Activated CD8-positive, alpha-beta memory T cell treated with anti-CD3 and anti-CD28 coated beads, Interleukin-2, amount 10 ng/mL, durations not matched to agents 7 days and 5 days (primary cell): ENCODE measurements around the gene CERK. TPM values are rescaled to one million over a fixed set of nuclear protein-coding genes. Genes with fewer than 3 reads are reported as not detected.

Experiments
- ATAC-seq: fragments of 150-1000 bp; cut with Tn5 transposase; one replicate; pipeline ENCODE4 v1.10.0; 2021; ENCODE audit warnings: moderate library complexity
- CTCF ChIA-PET: fragments of 350-600 bp; sonication (Branson Sonifier 250); formaldehyde crosslinking; loops from one replicate; lab custom pipeline; 2021; ENCODE audit warnings: antibody characterized with exemption; lab: Charles Lee
- DNase-seq: peaks from one replicate; pipeline ENCODE4 v3.0.0-alpha.2; 2020
- H3K27ac Mint-ChIP-seq: one replicate; pipeline ENCODE4 v1.8.0; 2021; ENCODE audit warnings: mild to moderate bottlenecking, mixed read lengths
- H3K27me3 Mint-ChIP-seq: one replicate; pipeline ENCODE4 v1.8.0; 2021; ENCODE audit warnings: mixed read lengths
- H3K36me3 Mint-ChIP-seq: one replicate; pipeline ENCODE4 v1.8.0; 2021; ENCODE audit warnings: mild to moderate bottlenecking, mixed read lengths
- H3K4me1 Mint-ChIP-seq: one replicate; pipeline ENCODE4 v1.8.0; 2021; ENCODE audit warnings: mixed read lengths
- H3K4me3 Mint-ChIP-seq: one replicate; pipeline ENCODE4 v1.8.0; 2021; ENCODE audit warnings: mild to moderate bottlenecking, moderate library complexity, mixed read lengths
- H3K9me3 Mint-ChIP-seq: one replicate; pipeline ENCODE4 v1.8.0; 2022; ENCODE audit warnings: low read depth, mixed read lengths
- total RNA-seq, 2 experiments: library from RNA; stranded (reverse); gene quantifications; one replicate each; pipeline ENCODE4 v1.2.3, GENCODE V29; 2021

Gene CERK
- total RNA-seq, 2 experiments from 2014 or later = 53.3 to 59.7 TPM

DNA sequence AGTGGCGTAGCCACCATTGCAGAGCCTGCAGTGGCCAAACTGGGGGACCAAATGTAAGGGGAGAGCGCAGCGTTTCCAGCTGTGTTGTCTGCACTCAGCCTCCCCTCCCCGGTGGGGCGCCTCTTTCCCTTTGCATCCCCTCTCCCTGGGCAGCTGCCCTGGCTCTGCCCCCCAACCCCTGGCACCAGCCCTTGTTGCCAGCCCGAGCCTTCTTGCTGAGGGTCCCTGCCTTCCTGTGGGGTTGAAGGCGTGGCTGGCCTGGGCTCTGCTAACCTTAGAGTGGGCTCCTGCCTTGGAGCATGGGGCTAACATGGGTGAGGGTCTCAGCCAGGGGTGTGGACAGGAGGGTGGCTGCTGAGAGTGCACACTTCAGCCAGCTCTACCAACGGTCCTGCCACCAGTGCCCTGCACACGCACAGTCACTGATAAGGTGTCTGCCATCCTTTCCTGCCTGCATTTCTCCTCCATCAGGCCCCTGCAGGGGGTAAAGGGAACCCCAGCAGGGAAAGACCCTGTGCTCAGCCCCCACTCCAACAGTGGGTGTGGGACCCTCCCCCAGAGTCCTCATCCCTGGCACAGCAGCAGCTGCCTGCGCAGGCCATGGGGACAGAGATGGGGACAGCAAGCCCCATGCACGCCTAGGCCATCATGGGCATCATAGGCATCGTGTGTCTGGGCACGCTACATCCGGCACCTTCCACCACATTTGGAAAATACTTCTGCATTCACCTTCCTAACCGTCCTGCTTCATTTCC is 43.5 kb downstream of the CERK start:
- Mint-ChIP-seq H3K4me3 (no peak overlapping the region), H3K27ac (no peak overlapping the region), H3K36me3 (peaks cover 25% of the 10 kb centered on the region), H3K27me3 (no peaks in the 10 kb centered on the region), H3K9me3 (no peaks in the 10 kb centered on the region), H3K4me1 (no peaks in the 10 kb centered on the region)
- CTCF ChIA-PET = no interaction called here
- ATAC-seq (no peak), DNase-seq (no peak)

DNA sequence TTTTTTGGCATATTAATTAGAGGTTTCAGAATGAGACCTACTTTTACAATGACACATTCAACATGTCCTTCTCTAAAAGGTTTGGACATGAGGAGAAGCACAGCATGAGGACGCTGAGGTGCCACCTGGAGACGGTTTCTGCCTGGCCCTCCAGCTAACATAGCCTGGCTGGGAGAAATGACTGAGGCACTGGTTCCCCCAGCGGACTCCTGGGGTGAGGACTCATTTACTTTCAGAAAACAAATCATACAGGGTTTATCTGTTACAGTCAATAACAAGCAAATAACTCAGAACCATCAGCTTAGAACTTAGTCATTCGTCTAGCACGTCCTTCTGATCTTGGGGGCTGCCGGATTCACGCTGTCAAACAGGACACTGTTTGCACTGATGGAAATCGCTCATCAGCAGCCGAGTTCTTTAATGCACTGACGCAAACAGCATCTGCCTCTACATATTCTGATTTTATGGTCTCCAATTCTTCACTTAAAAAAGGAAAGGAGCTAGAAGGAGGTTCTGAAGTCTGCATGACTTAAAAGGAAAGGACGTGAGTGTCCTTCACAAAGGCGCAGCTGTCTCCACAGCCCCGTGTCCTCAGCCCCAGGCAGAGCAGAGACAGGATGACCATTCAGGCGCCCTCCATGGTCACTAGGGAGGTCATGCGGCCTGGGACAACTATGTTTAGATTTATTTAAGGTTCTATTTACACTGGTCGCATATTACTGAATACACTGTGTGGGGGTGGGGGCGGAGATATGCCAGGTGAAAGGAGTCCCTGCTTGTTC is 44.2 kb downstream of the CERK start:
- Mint-ChIP-seq H3K9me3 (no peaks in the 10 kb centered on the region), H3K36me3 (peaks cover 20% of the 10 kb centered on the region), H3K4me1 (no peaks in the 10 kb centered on the region), H3K4me3 (no peak overlapping the region), H3K27ac (no peak overlapping the region), H3K27me3 (no peaks in the 10 kb centered on the region)
- ATAC-seq (no peak), DNase-seq (no peak)
- CTCF ChIA-PET = no interaction called here

DNA sequence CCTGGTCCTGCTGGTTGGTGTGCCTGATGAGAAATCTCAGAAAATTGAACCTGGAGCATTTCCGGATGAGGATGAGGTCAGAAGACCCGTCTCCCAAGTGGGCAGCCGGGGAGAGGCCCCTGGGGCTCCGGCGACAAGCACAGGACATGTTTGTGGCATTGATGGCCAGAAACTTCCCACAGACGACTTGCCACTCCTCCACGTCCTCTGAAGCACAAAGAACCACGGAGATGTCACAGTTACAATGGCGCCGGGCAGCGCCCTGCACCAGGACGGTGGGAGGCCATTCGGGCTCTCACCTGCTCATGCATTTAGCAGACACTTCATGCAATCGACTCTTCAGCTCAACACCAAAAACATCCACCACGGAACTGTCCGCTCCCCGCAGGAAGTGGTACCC is 46.5 kb downstream of the CERK start:
- CTCF ChIA-PET = no interaction called here
- Mint-ChIP-seq H3K27me3 (no peaks in the 10 kb centered on the region), H3K27ac (no peak overlapping the region), H3K36me3 (peaks cover 25% of the 10 kb centered on the region), H3K4me3 (no peak overlapping the region), H3K9me3 (no peaks in the 10 kb centered on the region), H3K4me1 (no peaks in the 10 kb centered on the region)
- no peak for DNase-seq
- no peak for ATAC-seq

DNA sequence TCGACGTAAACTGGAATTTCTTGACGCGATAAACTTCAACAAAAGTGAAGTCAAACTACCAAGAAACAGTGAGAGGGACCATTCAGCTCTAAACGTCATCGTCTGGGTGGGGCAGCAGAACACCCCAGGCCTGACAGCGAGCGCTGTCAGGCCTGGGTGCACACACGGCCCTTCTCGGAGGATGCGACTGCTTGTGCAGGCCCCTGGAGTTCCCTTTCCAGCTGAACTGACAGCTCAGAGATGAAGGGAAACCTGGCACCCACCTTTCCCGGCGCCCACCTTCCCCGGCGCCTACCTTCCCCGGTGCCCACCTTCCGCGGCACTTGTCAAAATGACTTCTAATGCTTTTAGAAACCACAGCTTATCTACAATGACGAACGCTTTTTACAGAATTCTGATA is 47.9 kb downstream of the CERK start:
- no peaks in the 10 kb centered on the region for H3K9me3 Mint-ChIP-seq
- H3K4me3 Mint-ChIP-seq = no peak overlapping the region

DNA sequence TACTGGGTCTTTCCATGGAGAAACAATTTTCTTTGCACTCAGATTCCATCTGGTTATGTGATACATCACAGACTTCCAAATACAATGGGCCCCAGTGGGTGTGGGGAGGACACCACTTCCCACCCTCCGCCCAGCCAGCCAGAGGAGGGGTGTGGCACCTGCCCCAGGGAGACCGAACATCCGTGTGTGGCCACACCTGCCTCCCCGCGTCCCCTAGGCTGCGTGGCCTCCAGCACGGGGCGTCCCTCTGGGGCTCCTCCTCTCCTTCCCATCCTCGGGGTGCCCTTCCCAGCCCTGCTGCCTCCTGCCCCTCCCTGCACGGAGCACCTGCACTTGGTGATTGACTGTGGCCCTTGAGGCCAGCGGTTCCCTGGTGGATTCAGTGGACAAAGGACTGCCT is 49.1 kb downstream of the CERK start:
- ATAC-seq (no peak), DNase-seq (no peak)
- Mint-ChIP-seq H3K4me3 (no peak overlapping the region), H3K27ac (no peak overlapping the region), H3K36me3 (peaks cover 29% of the 10 kb centered on the region), H3K4me1 (peaks cover 4% of the 10 kb centered on the region), H3K27me3 (no peaks in the 10 kb centered on the region), H3K9me3 (no peaks in the 10 kb centered on the region)
- CTCF ChIA-PET = no interaction called here

More for the DNA sequence above, 47.9 kb downstream of the CERK start:
- ATAC-seq (no peak), DNase-seq (no peak)
- CTCF ChIA-PET = interaction anchor here (1.0 kb wide), 1 partner anchor 69 kb away, joined by 3 read pairs; no protein-coding TSS in a partner anchor
- Mint-ChIP-seq H3K36me3 (peaks cover 32% of the 10 kb centered on the region), H3K4me1 (peaks cover 4% of the 10 kb centered on the region), H3K27ac (no peak overlapping the region), H3K27me3 (no peaks in the 10 kb centered on the region)

DNA sequence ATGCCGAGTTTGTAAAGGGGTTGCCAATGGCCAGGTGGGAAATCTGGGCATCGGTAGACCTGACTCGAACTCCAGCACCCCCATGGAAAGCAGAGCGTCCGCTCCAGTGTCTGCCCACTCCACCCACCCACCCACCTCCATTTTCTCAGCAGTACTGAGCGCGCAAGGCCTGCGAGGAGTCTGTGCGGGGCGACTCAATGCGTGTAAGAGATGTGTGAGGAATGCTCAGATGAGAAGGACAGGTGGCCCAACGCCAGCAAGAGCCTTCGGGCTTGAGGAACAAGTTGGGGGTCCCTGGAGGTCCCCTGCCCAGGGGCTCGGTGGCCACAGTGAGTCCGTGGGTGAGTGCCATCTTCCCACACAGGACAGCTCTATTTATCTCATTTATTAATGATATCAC is 50.6 kb downstream of the CERK start:
- CTCF ChIA-PET = no interaction called here

DNA sequence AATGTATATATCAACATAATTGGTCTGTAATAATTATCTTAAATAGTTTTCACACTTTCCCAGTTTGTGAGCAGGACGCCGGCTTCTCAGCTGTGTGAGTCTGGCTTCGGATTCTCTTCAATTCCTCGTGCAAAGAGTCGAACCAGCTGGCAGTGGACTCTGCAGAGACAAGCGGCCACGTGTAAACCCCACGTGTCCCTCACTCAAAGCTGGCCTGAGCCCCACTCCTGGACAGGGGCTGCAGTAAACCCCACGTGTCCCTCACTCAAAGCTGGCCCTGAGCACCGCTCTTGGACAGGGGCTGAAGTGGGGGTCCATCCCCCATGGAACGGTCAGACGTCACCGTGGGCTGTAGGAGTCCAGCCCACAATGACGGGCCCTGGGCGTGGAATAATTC is 51.0 kb downstream of the CERK start:
- H3K4me3 Mint-ChIP-seq = no peak overlapping the region
- DNase-seq (no peak), ATAC-seq (no peak)
- H3K27ac Mint-ChIP-seq = no peak overlapping the region
- H3K27me3 Mint-ChIP-seq = no peaks in the 10 kb centered on the region
- peaks cover 4% of the 10 kb centered on the region for H3K4me1 Mint-ChIP-seq
- H3K9me3 Mint-ChIP-seq = no peaks in the 10 kb centered on the region
- peaks cover 29% of the 10 kb centered on the region for H3K36me3 Mint-ChIP-seq
- CTCF ChIA-PET = no interaction called here

More for the DNA sequence above, 50.6 kb downstream of the CERK start:
- no peak overlapping the region for H3K4me3 Mint-ChIP-seq
- H3K27me3 Mint-ChIP-seq = no peaks in the 10 kb centered on the region
- peaks cover 4% of the 10 kb centered on the region for H3K4me1 Mint-ChIP-seq
- H3K9me3 Mint-ChIP-seq = no peaks in the 10 kb centered on the region
- no peak for ATAC-seq
- H3K36me3 Mint-ChIP-seq = peaks cover 29% of the 10 kb centered on the region
- DNase-seq = no peak
- no peak overlapping the region for H3K27ac Mint-ChIP-seq

DNA sequence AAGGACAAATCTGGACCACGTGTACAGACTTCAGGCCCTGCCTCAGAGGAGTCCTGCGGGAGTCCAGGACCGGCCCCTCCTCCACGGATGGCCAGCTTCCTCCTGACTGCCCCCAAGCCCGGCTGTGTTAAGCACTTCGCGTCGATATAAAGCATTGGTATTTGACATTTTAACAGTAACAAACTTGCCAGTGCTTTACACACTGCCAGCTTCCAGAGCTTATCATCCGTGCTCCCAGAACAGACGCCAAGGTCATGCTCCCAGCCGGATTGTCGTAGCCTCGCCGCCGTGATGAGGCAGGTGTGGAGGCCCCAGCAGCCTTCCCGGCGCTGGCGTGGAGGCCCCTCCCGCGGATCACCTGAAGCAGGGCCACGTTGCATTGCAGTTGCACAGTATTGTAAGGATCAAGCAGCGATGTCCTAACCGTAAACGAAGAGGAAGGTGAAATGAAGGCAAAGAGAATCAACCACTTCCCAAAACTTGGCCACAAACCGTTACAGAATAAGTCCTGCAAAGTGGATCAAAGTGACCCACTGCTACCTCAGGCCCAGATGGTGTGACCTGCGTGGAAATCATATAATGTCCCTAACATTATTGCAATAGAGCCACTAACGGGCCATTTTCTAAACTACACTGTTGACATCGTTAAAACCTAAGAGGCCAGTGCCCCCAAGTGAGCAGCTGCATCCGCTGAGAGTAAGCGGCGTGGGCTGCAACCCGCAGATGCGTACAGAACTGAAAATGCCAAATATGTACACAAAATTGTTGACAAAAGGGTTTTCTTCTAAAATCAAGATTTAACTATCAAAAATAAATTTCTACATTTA is 51.6 kb downstream of the CERK start:
- no peak for ATAC-seq
- Mint-ChIP-seq H3K27me3 (no peaks in the 10 kb centered on the region), H3K36me3 (peaks cover 25% of the 10 kb centered on the region), H3K4me3 (no peak overlapping the region), H3K27ac (no peak overlapping the region), H3K9me3 (no peaks in the 10 kb centered on the region), H3K4me1 (peaks cover 4% of the 10 kb centered on the region)
- no peak for DNase-seq
- CTCF ChIA-PET = no interaction called here

DNA sequence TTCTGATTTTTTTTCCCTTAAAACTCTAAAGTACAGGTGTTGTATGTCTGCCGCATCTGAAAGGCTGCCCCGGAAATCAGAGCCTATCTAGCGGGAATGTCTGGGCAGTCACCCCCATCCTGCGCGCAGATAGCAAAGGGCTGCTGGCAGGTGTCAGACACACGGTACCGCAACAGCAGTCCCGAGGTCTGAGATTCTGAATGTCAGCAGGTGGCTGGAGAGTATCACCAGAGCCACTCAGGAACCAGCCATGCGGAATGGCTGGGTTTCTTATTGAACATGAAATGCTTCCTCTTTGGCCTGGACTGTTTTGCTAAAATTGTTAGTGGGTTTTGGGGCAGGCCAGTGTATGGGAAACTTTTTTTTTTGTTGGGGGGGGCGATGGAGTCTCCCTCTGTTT is 53.3 kb downstream of the CERK start:
- H3K27me3 Mint-ChIP-seq = no peaks in the 10 kb centered on the region
- CTCF ChIA-PET = interaction anchor here (1.5 kb wide), 1 partner anchor 121 kb away, joined by 3 read pairs; no protein-coding TSS in a partner anchor
- H3K27ac Mint-ChIP-seq = no peak overlapping the region
- DNase-seq (no peak), ATAC-seq (no peak)
- no peaks in the 10 kb centered on the region for H3K9me3 Mint-ChIP-seq
- H3K36me3 Mint-ChIP-seq = peaks cover 17% of the 10 kb centered on the region
- peaks cover 4% of the 10 kb centered on the region for H3K4me1 Mint-ChIP-seq
- no peak overlapping the region for H3K4me3 Mint-ChIP-seq

DNA sequence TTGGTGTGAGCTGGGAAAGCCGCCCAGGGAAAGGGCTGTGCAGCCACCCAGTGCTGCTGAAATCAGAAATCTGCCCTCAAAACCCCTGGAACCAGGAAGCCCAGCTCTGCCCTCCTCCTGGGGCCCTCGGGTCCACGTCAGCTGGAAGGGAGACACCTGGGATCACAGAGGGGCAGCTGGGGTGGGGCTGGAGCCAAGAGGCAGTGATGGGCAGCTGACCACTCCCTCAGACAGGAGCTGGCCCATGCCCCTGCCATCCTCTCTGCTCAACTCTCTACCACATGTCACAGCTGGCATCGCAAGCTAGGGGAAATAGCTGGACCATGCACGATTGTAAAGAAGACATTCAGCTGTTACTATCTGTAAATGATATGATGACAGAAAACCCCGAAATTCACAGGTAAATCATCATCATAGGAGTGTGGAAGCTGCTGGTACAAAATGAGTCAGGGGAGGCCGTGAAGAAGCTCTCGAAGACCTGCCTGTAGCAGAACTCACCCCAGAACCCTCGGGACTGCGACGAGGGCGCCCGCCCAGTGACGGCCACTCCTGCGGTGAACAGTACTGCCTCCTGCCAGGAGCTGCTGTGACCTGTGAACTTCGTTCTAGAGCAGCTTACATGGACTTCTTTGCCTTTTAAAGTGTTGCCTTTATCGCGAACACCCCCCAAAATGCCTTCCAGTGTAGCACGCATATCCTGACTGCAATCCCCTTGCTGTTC is 55.9 kb downstream of the CERK start:
- no peak overlapping the region for H3K4me3 Mint-ChIP-seq
- ATAC-seq = no peak
- no peaks in the 10 kb centered on the region for H3K27me3 Mint-ChIP-seq
- no peaks in the 10 kb centered on the region for H3K9me3 Mint-ChIP-seq
- no peak overlapping the region for H3K27ac Mint-ChIP-seq
- CTCF ChIA-PET = interaction anchor here (2.5 kb wide), 1 partner anchor 119 kb away, joined by 15 read pairs; no protein-coding TSS in a partner anchor
- DNase-seq = no peak
- H3K4me1 Mint-ChIP-seq = peaks cover 8% of the 10 kb centered on the region
- H3K36me3 Mint-ChIP-seq = peaks cover 11% of the 10 kb centered on the region

DNA sequence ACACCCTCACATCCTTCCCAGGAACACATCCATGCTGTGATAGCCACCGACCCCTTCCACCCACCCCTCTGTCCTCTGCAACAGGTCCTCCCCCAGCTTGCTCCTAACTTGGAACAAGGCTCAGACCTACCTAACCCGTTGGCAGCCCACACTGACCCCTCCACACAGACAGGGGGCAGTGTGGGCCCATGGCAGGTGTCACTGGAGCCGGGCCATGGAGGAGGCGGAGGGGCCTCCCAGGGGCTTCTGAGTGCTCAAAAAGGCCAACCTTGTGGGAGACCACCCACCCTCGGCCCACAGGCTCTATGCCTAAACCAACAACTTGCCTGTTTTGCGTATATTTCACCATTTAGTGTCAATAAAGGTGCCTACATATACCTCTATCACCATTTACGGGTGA is 57.0 kb downstream of the CERK start:
- H3K27me3 Mint-ChIP-seq = no peaks in the 10 kb centered on the region
- H3K27ac Mint-ChIP-seq = no peak overlapping the region
- DNase-seq = no peak
- peaks cover 8% of the 10 kb centered on the region for H3K4me1 Mint-ChIP-seq
- CTCF ChIA-PET = interaction anchor here (1.1 to 2.5 kb wide), 2 partner anchors 117 to 120 kb away, joined by 3 to 15 read pairs; no protein-coding TSS in a partner anchor
- peaks cover 5% of the 10 kb centered on the region for H3K36me3 Mint-ChIP-seq
- H3K4me3 Mint-ChIP-seq = no peak overlapping the region
- H3K9me3 Mint-ChIP-seq = no peaks in the 10 kb centered on the region
- ATAC-seq = peak; percentile 29

DNA sequence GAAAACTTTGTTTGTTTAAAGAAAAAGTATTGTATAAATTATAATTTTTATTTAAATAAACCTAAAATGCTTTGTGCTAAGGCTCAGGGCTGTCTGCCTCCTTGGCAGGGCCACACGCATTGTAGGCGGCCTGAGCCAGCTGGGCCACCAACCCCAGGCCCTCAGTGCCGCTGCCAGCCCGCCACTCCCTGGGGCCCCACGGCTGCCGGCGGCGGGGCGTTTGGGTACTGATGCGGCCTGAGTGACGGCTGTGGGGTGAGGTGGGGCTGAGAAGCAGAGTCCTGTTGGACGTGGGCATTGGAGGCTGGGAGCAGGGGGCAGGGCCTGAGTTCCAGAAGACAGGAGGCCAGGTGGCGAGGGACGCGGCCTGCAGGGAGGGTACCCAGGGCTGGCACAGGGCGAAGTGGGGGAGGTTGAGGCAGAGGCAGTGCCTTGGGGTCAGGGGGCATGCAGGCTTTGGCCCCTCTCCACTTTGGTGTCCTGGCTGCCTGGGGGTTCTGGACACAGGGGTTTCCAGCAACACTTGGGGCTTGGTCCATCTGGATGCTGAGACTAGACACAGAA is 58.3 kb downstream of the CERK start:
- no peak overlapping the region for H3K27ac Mint-ChIP-seq
- DNase-seq = no peak
- peaks cover 9% of the 10 kb centered on the region for H3K4me1 Mint-ChIP-seq
- H3K4me3 Mint-ChIP-seq = no peak overlapping the region
- no peaks in the 10 kb centered on the region for H3K9me3 Mint-ChIP-seq
- no peak for ATAC-seq
- H3K27me3 Mint-ChIP-seq = no peaks in the 10 kb centered on the region
- CTCF ChIA-PET = no interaction called here
- no peaks in the 10 kb centered on the region for H3K36me3 Mint-ChIP-seq
